GM19468 (cell line): ENCODE data around the gene ENTPD7.
"Not testable (repeated sequence)": the region's sequence is repeated elsewhere in the genome, so short reads cannot be mapped to it uniquely, and the experiment has no call there.

ENCODE experiments used
- ATAC-seq: cut with Tn5 transposase; IDR thresholded peaks from one replicate; pipeline ENCODE4 v1.9.1; 2021; ENCODE audit warnings: mild to moderate bottlenecking, moderate library complexity, moderate number of reproducible peaks; ENCODE audit not compliant: unreplicated experiment; ENCODE audit errors: extremely low read depth

Gene ENTPD7

DNA sequence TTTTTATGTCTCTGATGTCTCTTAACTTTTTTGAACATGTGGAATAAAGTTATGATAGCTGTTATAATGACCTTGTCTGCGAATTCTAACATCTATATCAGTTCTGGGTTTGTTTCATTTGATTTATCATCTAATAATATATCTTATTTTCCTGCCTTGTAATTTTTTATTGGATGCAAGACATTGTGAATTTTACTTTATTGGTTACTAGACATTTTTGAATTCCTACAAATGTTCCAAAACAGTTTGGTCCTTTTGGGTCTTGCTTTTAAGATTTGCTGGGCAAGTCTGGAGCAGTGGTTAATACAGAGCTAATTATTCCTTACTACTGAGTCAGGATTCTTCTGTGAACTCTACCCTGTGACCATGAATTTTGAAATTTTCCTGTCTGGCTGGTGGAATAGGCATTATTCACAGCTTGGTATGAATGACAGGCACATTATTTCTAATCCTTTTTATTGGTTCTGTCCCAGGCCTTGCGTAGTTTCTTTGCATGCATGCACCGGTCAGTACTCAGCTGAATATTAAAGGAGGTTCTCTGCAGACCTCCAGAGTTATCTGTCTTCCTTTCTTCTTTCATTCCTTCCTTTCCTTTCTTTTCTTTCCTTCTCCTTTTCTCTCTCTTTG lies 81.7 kb downstream of the ENTPD7 start:
- ATAC-seq = no peak

DNA sequence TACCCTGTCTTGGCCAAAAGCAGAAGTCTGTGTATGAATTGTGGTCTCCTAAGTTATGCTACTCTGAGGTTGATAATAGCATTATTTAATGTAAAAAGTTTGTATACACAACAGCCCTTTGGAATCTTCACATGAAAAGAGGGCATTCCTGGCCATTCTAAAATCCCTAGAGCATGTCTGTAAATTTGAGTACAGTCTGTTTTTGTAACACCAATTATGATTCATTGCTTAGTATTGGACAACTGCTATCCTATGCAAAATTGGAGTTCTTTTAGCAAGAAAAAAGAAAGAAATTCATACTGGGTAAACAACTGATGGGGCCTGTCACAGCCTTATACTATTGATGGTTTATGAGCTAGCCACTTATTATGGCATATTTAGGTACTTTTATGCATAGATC lies 82.9 kb downstream of the ENTPD7 start:
- no peak for ATAC-seq

DNA sequence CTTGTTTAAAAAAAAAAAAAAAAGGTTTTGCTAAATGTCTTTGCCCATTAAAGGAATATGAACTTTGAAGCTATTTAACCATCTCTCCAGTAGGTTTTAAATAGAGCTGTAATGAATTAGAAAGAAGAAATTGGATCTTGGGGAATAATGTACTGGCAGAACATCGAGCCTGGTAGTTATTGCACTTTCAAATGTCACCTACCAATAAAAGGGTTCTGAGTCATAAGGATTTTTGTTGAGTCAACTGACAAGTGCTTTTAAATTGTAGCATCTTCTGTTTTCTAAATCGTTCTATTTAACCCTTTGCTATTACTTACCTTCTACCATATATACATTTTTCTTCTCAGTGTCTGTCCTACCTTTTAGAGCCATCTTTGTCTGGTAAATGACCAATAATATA lies 83.4 kb downstream of the ENTPD7 start:
- no peak for ATAC-seq

DNA sequence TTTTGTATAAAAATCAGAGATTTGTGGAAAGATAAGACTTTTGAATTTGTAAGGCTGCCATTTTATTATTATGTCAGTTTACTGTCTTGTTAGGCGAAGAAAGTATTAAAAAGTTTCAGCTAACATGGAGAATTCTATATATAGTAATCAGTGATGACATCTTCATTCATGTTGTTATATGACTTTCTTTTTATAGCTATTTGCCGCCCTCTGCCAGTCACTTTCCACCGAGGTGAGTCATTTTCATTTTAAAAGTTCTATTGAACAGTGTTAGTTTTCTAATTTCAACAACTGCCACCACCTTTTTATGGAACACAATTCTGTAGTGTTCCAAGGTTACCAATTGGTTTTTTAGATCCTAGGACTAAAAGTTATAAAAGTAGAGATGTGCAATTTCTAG lies 84.5 kb downstream of the ENTPD7 start:
- ATAC-seq = no peak

DNA sequence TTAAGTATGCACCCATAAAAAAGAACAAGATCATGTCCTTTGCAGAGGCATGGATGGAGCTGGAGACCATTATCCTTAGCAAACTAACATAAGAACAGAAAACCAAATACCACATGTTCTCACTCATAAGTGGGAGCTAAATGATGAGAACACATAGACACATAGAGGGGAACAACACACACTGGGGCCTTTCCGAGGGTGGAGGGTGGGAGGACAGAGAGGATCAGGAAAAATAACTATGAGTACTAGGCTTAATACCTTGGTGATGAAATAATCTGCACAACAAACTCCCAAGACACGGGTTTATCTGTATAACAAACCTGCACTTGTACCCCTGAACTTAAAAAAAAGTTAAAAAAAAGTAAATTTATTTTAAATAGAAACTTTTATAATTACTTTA lies 86.9 kb downstream of the ENTPD7 start:
- ATAC-seq = not testable (repeated sequence)

DNA sequence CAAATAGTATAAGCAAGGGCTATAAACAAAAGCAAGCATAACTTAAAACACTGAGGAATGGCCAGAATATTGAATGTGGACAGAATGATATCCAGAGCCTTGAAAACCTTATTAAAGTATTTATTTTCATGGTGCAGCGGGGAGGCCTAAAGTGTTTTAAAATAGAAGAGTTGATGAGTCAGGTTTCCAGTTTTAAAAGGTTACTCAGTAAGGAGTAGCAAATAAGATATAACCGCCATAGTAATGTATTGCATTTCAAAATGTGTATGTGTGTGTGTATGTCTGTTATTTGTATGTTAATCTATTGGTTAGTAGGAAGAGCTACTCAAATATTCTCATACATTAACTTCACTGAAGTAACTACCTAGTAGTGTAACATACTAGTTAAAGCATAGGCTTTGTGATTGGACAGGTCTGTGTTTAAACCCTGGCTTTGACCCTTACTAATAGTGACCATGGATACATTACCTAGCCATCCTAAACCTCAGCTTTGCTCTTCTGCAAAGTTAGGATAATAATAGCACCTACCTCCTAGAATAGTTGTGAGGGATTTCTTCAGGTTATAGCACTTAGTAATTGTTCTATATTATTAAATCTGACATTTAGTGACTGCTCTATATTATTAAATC lies 89.6 kb downstream of the ENTPD7 start:
- ATAC-seq = no peak

DNA sequence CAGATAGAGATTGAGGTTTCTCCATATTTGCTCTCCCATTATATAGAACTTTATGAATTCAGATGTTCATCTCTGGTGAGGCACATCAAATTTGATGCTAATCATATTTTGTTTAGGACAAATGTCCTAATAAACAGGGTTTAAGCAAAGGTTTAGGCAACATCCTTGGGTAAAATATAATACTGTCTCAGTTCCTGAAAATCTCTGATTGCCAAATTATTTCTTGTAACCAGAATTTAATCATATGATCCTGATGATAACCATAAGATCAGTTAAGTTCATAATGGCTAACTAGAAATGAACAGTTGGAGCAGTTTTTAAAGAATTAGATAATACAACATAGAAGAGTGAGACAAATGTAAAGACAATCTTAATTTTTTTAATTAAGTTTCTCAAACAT lies 91.3 kb downstream of the ENTPD7 start:
- no peak for ATAC-seq

DNA sequence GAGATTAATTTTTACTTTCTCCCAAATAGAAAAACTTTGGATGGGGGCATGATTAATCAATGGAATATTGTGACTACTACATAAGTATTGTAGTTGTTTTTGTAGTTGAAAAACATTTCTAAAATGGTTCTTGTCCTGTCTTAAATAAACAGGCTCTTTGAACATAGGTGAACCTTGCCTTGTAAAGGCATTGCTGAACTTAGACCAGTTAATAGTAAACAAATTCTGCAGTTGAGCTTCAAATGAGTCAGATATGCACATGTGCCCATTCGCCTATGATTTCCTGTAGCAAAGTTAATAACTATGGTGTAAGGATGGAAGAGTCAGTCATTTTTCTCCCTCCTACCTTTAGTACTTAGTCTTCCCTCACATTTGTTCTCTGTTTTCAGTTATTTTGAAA lies 95.4 kb downstream of the ENTPD7 start:
- no peak for ATAC-seq
